Measurements from ENCODE around the gene SCO1.

SCO1 gene

GRCh38 chr17:10738521-10739258, 41.4 kb upstream of the SCO1 start:
- H3K27me3 ChIP-seq (ENCODE audit: control insufficient read depth in 3 of 3, insufficient read depth in 3 of 3, low read depth in 1 of 3, low read length in 3 of 3), result peaks cover 0 to 9% (median 0%) of the 10 kb centered on the region in 3 experiments
- no peak overlapping the region for H2BK15ac ChIP-seq (ENCODE audit: low read length)
- H3K36me3 ChIP-seq (replicated peaks in 1 of 2; ENCODE audit: control insufficient read depth in 2 of 2, insufficient read depth in 2 of 2, low read length in 2 of 2), result no peaks in the 10 kb centered on the region
- H3K14ac ChIP-seq (ENCODE audit: low read length), result no peak overlapping the region
- H3K4me3 ChIP-seq (ENCODE audit: low read length in 2 of 2), result no peak overlapping the region
- H2BK12ac ChIP-seq (ENCODE audit: low read length), result no peak overlapping the region
- no peak overlapping the region for H4K8ac ChIP-seq (ENCODE audit: low read depth, low read length)
- H3K4me2 ChIP-seq (ENCODE audit: insufficient read depth, low read length, poor library complexity, severe bottlenecking), result no peak overlapping the region
- no peaks in the 10 kb centered on the region for H3K79me1 ChIP-seq (ENCODE audit: low read depth, low read length)
- no peak overlapping the region for H4K91ac ChIP-seq (ENCODE audit: low read depth, low read length, poor library complexity)
- H3K9me3 ChIP-seq (replicated peaks in 1 of 2; ENCODE audit: control insufficient read depth in 2 of 2, insufficient read depth in 1 of 2, low read depth in 1 of 2, low read length in 2 of 2), result no peaks in the 10 kb centered on the region
- H2AK5ac ChIP-seq (ENCODE audit: low read depth, low read length), result no peak overlapping the region
- no peak overlapping the region for H2BK5ac ChIP-seq (ENCODE audit: low read length)
- no peak overlapping the region for H3K4ac ChIP-seq (ENCODE audit: low read length)
- H2BK120ac ChIP-seq (ENCODE audit: low read depth, low read length), result no peak overlapping the region
- H3K4me1 ChIP-seq (ENCODE audit: control insufficient read depth in 2 of 2, insufficient read depth in 1 of 2, low read depth in 1 of 2, low read length in 2 of 2), result no peaks in the 10 kb centered on the region
- no peak for DNase-seq (ENCODE audit: low spot score)
- no CpG with 5 or more reads among the region's 5 CpGs for WGBS, 2 donors (ENCODE audit: extremely low coverage in 2 of 2, insufficient read length in 2 of 2, insufficient replicate concordance in 1 of 2)
- no peak overlapping the region for H3K23ac ChIP-seq (ENCODE audit: low read depth, low read length, poor library complexity)
- H3K9ac ChIP-seq (ENCODE audit: low read depth, low read length, poor library complexity), result no peak overlapping the region
- H3K27ac ChIP-seq (replicated peaks; ENCODE audit: low read length), result no peak overlapping the region
- no peak overlapping the region for H3K18ac ChIP-seq (ENCODE audit: low read length)
- H2AFZ ChIP-seq (ENCODE audit: low read length), result no peak overlapping the region

DNA sequence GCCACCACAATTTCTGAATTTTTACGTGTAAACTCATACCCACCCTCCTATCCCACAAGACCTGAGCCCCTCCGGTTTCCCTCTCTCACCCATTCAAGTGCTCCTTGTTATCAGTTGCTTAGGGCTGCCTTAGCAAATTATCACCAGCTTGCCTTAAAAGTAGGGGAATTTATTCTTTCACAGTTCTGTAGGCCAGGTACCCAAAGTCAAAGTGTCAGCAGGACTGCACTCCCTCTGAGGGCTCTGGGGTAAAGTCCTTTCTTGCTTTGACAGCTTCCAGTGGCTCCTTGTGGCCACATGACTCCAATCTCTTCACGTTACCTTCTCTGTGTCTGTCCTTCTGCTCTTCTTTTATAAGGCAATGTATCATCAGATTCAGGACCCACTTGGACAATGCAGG, 40.4 kb upstream of the SCO1 start:
- peaks cover 0 to 1% of the 10 kb centered on the region in 2 donors for H3K4me1 ChIP-seq (ENCODE audit: control insufficient read depth in 2 of 2, insufficient read depth in 1 of 2, low read depth in 1 of 2, low read length in 2 of 2)
- H3K4ac ChIP-seq (ENCODE audit: low read length), result no peak overlapping the region
- no peak overlapping the region for H3K14ac ChIP-seq (ENCODE audit: low read length)
- DNase-seq (ENCODE audit: low spot score), result no peak
- no peak overlapping the region for H3K18ac ChIP-seq (ENCODE audit: low read length)
- no peak overlapping the region for H2BK5ac ChIP-seq (ENCODE audit: low read length)
- no peak overlapping the region for H3K4me3 ChIP-seq (ENCODE audit: low read length in 2 of 2)
- no peak overlapping the region for H3K4me2 ChIP-seq (ENCODE audit: insufficient read depth, low read length, poor library complexity, severe bottlenecking)
- H2BK12ac ChIP-seq (ENCODE audit: low read length), result no peak overlapping the region
- H2AFZ ChIP-seq (ENCODE audit: low read length), result no peak overlapping the region
- H3K27me3 ChIP-seq (ENCODE audit: control insufficient read depth in 3 of 3, insufficient read depth in 3 of 3, low read depth in 1 of 3, low read length in 3 of 3), result peaks cover 0 to 9% (median 0%) of the 10 kb centered on the region in 3 experiments
- no peak overlapping the region for H3K9ac ChIP-seq (ENCODE audit: low read depth, low read length, poor library complexity)
- no peaks in the 10 kb centered on the region for H3K79me1 ChIP-seq (ENCODE audit: low read depth, low read length)
- no peak overlapping the region for H2BK15ac ChIP-seq (ENCODE audit: low read length)
- H3K27ac ChIP-seq (replicated peaks; ENCODE audit: low read length), result no peak overlapping the region
- no peak overlapping the region for H4K8ac ChIP-seq (ENCODE audit: low read depth, low read length)
- H2AK5ac ChIP-seq (ENCODE audit: low read depth, low read length), result no peak overlapping the region
- H3K23ac ChIP-seq (ENCODE audit: low read depth, low read length, poor library complexity), result no peak overlapping the region
- no CpG with 5 or more reads among the region's 3 CpGs for WGBS, 2 donors (ENCODE audit: extremely low coverage in 2 of 2, insufficient read length in 2 of 2, insufficient replicate concordance in 1 of 2)
- no peak overlapping the region for H2BK120ac ChIP-seq (ENCODE audit: low read depth, low read length)
- no peaks in the 10 kb centered on the region for H3K9me3 ChIP-seq (replicated peaks in 1 of 2; ENCODE audit: control insufficient read depth in 2 of 2, insufficient read depth in 1 of 2, low read depth in 1 of 2, low read length in 2 of 2)
- H3K36me3 ChIP-seq (replicated peaks in 1 of 2; ENCODE audit: control insufficient read depth in 2 of 2, insufficient read depth in 2 of 2, low read length in 2 of 2), result no peaks in the 10 kb centered on the region
- no peak overlapping the region for H4K91ac ChIP-seq (ENCODE audit: low read depth, low read length, poor library complexity)

GRCh38 chr17:10737168-10737622, 39.9 kb upstream of the SCO1 start:
- no peak overlapping the region for H2BK5ac ChIP-seq (ENCODE audit: low read length)
- H3K9me3 ChIP-seq (replicated peaks in 1 of 2; ENCODE audit: control insufficient read depth in 2 of 2, insufficient read depth in 1 of 2, low read depth in 1 of 2, low read length in 2 of 2), result no peaks in the 10 kb centered on the region
- H2AK5ac ChIP-seq (ENCODE audit: low read depth, low read length), result no peak overlapping the region
- H2BK12ac ChIP-seq (ENCODE audit: low read length), result no peak overlapping the region
- peak overlapping the region; percentile 15 for H2AFZ ChIP-seq (ENCODE audit: low read length)
- no peak overlapping the region for H2BK120ac ChIP-seq (ENCODE audit: low read depth, low read length)
- no peak overlapping the region for H3K14ac ChIP-seq (ENCODE audit: low read length)
- H3K4me1 ChIP-seq (ENCODE audit: control insufficient read depth in 2 of 2, insufficient read depth in 1 of 2, low read depth in 1 of 2, low read length in 2 of 2), result peaks cover 0 to 1% of the 10 kb centered on the region in 2 donors
- no CpG with 5 or more reads among the region's 6 CpGs for WGBS, 2 donors (ENCODE audit: extremely low coverage in 2 of 2, insufficient read length in 2 of 2, insufficient replicate concordance in 1 of 2)
- no peak overlapping the region for H3K18ac ChIP-seq (ENCODE audit: low read length)
- no peak overlapping the region for H3K4me3 ChIP-seq (ENCODE audit: low read length in 2 of 2)
- H4K8ac ChIP-seq (ENCODE audit: low read depth, low read length), result no peak overlapping the region
- H3K4ac ChIP-seq (ENCODE audit: low read length), result no peak overlapping the region
- H3K27ac ChIP-seq (replicated peaks; ENCODE audit: low read length), result no peak overlapping the region
- no peak overlapping the region for H3K9ac ChIP-seq (ENCODE audit: low read depth, low read length, poor library complexity)
- H3K36me3 ChIP-seq (replicated peaks in 1 of 2; ENCODE audit: control insufficient read depth in 2 of 2, insufficient read depth in 2 of 2, low read length in 2 of 2), result no peaks in the 10 kb centered on the region
- no peak overlapping the region for H2BK15ac ChIP-seq (ENCODE audit: low read length)
- H3K23ac ChIP-seq (ENCODE audit: low read depth, low read length, poor library complexity), result no peak overlapping the region
- no peak overlapping the region for H3K4me2 ChIP-seq (ENCODE audit: insufficient read depth, low read length, poor library complexity, severe bottlenecking)
- H4K91ac ChIP-seq (ENCODE audit: low read depth, low read length, poor library complexity), result no peak overlapping the region
- H3K27me3 ChIP-seq (ENCODE audit: control insufficient read depth in 3 of 3, insufficient read depth in 3 of 3, low read depth in 1 of 3, low read length in 3 of 3), result peaks cover 0 to 9% (median 0%) of the 10 kb centered on the region in 3 experiments
- H3K79me1 ChIP-seq (ENCODE audit: low read depth, low read length), result no peaks in the 10 kb centered on the region
- no peak for DNase-seq (ENCODE audit: low spot score)

GRCh38 chr17:10735821-10736220, 38.5 kb upstream of the SCO1 start:
- Histone ChIP-seq H2AK5ac (ENCODE audit: low read depth, low read length) (no peak overlapping the region), H3K79me1 (ENCODE audit: low read depth, low read length) (no peaks in the 10 kb centered on the region), H3K4ac (ENCODE audit: low read length) (no peak overlapping the region), H3K36me3 (replicated peaks in 1 of 2; ENCODE audit: control insufficient read depth in 2 of 2, insufficient read depth in 2 of 2, low read length in 2 of 2) (no peaks in the 10 kb centered on the region), H3K4me2 (ENCODE audit: insufficient read depth, low read length, poor library complexity, severe bottlenecking) (no peak overlapping the region), H2BK120ac (ENCODE audit: low read depth, low read length) (no peak overlapping the region), H3K9ac (ENCODE audit: low read depth, low read length, poor library complexity) (no peak overlapping the region), H3K27me3 (ENCODE audit: control insufficient read depth in 3 of 3, insufficient read depth in 3 of 3, low read depth in 1 of 3, low read length in 3 of 3) (peaks cover 0 to 9% (median 3%) of the 10 kb centered on the region in 3 experiments), H4K91ac (ENCODE audit: low read depth, low read length, poor library complexity) (no peak overlapping the region), H2BK12ac (ENCODE audit: low read length) (no peak overlapping the region), H2AFZ (ENCODE audit: low read length) (no peak overlapping the region), H4K8ac (ENCODE audit: low read depth, low read length) (no peak overlapping the region), H3K4me3 (ENCODE audit: low read length in 2 of 2) (no peak overlapping the region), H3K9me3 (replicated peaks in 1 of 2; ENCODE audit: control insufficient read depth in 2 of 2, insufficient read depth in 1 of 2, low read depth in 1 of 2, low read length in 2 of 2) (no peaks in the 10 kb centered on the region), H3K23ac (ENCODE audit: low read depth, low read length, poor library complexity) (no peak overlapping the region), H2BK5ac (ENCODE audit: low read length) (no peak overlapping the region), H3K4me1 (ENCODE audit: control insufficient read depth in 2 of 2, insufficient read depth in 1 of 2, low read depth in 1 of 2, low read length in 2 of 2) (peaks cover 1 to 3% of the 10 kb centered on the region in 2 donors), H3K27ac (replicated peaks; ENCODE audit: low read length) (no peak overlapping the region), H3K18ac (ENCODE audit: low read length) (no peak overlapping the region), H3K14ac (ENCODE audit: low read length) (no peak overlapping the region), H2BK15ac (ENCODE audit: low read length) (no peak overlapping the region)
- no peak for DNase-seq (ENCODE audit: low spot score)
- WGBS, 2 donors (ENCODE audit: extremely low coverage in 2 of 2, insufficient read length in 2 of 2, insufficient replicate concordance in 1 of 2), result no CpG with 5 or more reads among the region's 4 CpGs

Measured in neuronal stem cell (in vitro differentiated cells).